Lower lobe of right lung (tissue), 2 donors: Measurements from ENCODE around the gene POLR2E. TPM values are rescaled to one million over a fixed set of nuclear protein-coding genes. Genes with fewer than 3 reads are reported as not detected.
A peak's percentile ranks its signal among the peaks of the same experiment; 100 is the strongest.

Experiments
- ATAC-seq, 2 donors: fragments of 200-7000 bp; cut with Tn5 transposase; one replicate each; pipeline ENCODE4 v1.9.1; 2020 to 2022; ENCODE audit warnings: mild to moderate bottlenecking in 2 of 2, moderate library complexity in 2 of 2
- DNase-seq: peaks from one replicate; pipeline ENCODE4 v3.0.0-alpha.2; 2020
- H3K27ac ChIP-seq: fragments of 200-600 bp; one replicate; pipeline ENCODE4 v1.8.0; 2022
- H3K27me3 ChIP-seq: fragments of 200-600 bp; one replicate; pipeline ENCODE4 v1.8.0; 2022; ENCODE audit warnings: low read depth
- H3K36me3 ChIP-seq: fragments of 200-600 bp; one replicate; pipeline ENCODE4 v1.8.0; 2022; ENCODE audit warnings: mild to moderate bottlenecking
- H3K4me1 ChIP-seq: fragments of 200-600 bp; one replicate; pipeline ENCODE4 v1.8.0; 2022
- H3K4me3 ChIP-seq: fragments of 200-600 bp; one replicate; pipeline ENCODE4 v1.8.0; 2022; ENCODE audit warnings: mild to moderate bottlenecking
- H3K9me3 ChIP-seq: fragments of 200-600 bp; one replicate; pipeline ENCODE4 v1.8.0; 2022
- intact Hi-C: fragments of 100-400 bp; cut with DNase I; formaldehyde crosslinking; loops from one replicate; pipeline ENCODE4 v1.11.0; 2022
- total RNA-seq: library from RNA; stranded (reverse); fragmentation: NEBNext Ultra II Directional; extraction: Animal tissue kit (Norgen Biotek cat#: 25700); gene quantifications from one replicate; pipeline ENCODE4 v1.2.1, GENCODE V29; 2021
- TF ChIP-seq, protein P1 (sequence below): fragments of 200-600 bp; IDR thresholded peaks from one replicate; pipeline ENCODE4 v1.8.0; 2022; ENCODE audit warnings: antibody characterized with exemption, mild to moderate bottlenecking
- donor health status: DM: no; HTN: yes; CAD: no; lungs with severe emphysema.

Gene POLR2E
- total RNA-seq, 1 donor from 2014 or later = 158 TPM

- intact Hi-C loops = no loop called here
- ATAC-seq (no peak), DNase-seq (no peak)
- Histone ChIP-seq H3K9me3 (no peaks in the 10 kb centered on the region), H3K36me3 (peaks cover 27% of the 10 kb centered on the region), H3K4me1 (peaks cover 40% of the 10 kb centered on the region), H3K4me3 (no peak overlapping the region), H3K27ac (no peak overlapping the region), H3K27me3 (no peaks in the 10 kb centered on the region)
- TF ChIP-seq, protein P1, sequence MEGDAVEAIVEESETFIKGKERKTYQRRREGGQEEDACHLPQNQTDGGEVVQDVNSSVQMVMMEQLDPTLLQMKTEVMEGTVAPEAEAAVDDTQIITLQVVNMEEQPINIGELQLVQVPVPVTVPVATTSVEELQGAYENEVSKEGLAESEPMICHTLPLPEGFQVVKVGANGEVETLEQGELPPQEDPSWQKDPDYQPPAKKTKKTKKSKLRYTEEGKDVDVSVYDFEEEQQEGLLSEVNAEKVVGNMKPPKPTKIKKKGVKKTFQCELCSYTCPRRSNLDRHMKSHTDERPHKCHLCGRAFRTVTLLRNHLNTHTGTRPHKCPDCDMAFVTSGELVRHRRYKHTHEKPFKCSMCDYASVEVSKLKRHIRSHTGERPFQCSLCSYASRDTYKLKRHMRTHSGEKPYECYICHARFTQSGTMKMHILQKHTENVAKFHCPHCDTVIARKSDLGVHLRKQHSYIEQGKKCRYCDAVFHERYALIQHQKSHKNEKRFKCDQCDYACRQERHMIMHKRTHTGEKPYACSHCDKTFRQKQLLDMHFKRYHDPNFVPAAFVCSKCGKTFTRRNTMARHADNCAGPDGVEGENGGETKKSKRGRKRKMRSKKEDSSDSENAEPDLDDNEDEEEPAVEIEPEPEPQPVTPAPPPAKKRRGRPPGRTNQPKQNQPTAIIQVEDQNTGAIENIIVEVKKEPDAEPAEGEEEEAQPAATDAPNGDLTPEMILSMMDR = no peak
These were observed 52.3 kb downstream of the POLR2E start for GRCh38 chr19:1042689-1043511.

DNA sequence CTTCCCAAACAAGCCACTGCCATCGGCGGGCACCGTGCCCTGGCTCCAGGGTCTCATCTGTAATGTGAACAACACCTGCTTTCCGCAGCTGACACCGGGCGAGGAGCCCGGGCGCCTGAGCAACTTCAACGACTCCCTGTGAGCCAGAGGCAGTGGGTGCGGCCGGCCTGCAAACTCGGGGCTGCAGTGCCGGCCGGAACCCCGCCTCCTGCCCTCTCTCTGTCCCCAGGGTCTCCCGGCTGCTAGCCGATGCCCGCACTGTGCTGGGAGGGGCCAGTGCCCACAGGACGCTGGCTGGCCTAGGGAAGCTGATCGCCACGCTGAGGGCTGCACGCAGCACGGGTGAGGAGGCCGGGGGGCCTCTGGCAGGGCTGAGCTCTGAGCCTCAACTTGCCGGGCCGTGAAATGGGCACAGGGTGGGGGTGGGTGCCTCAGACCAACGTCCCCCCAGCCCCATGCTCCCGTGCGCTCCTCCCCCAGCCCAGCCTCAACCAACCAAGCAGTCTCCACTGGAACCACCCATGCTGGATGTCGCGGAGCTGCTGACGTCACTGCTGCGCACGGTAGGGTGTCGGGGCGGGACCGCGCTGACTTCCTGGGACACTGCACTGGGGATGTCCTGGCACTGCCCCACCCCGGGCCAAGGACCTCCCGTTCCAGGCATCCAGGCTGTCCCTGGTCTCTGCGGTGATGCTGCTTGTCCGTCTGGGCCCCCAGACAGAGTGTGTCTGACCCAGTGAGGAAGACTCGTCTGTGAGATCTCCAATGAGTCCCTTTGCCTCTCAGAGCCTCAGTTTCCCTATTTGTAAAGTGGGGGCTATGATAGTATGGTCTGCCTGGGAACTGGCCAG, 53.1 kb downstream of the POLR2E start:
- peaks cover 31% of the 10 kb centered on the region for H3K36me3 ChIP-seq
- no peaks in the 10 kb centered on the region for H3K27me3 ChIP-seq
- no peak overlapping the region for H3K4me3 ChIP-seq
- intact Hi-C loops = no loop called here
- ATAC-seq (no peak), DNase-seq (no peak)
- no peaks in the 10 kb centered on the region for H3K9me3 ChIP-seq
- TF ChIP-seq, protein P1 = no peak
- no peak overlapping the region for H3K27ac ChIP-seq
- H3K4me1 ChIP-seq = peaks cover 40% of the 10 kb centered on the region

GRCh38 chr19:1041272-1041834, 53.8 kb downstream of the POLR2E start:
- H3K36me3 ChIP-seq = peaks cover 33% of the 10 kb centered on the region
- peaks cover 40% of the 10 kb centered on the region for H3K4me1 ChIP-seq
- intact Hi-C loops = no loop called here
- TF ChIP-seq, protein P1 = no peak
- no peak for DNase-seq
- ATAC-seq = no peak
- H3K27me3 ChIP-seq = no peaks in the 10 kb centered on the region
- no peaks in the 10 kb centered on the region for H3K9me3 ChIP-seq
- no peak overlapping the region for H3K27ac ChIP-seq
- H3K4me3 ChIP-seq = peak overlapping the region; percentile 74

- intact Hi-C loops = no loop called here
- Histone ChIP-seq H3K4me3 (peak overlapping the region; percentile 74), H3K36me3 (peaks cover 40% of the 10 kb centered on the region), H3K27ac (peak overlapping the region; percentile 79), H3K9me3 (no peaks in the 10 kb centered on the region), H3K27me3 (no peaks in the 10 kb centered on the region), H3K4me1 (peaks cover 40% of the 10 kb centered on the region)
- ATAC-seq = peak; percentile 78 to 85
- TF ChIP-seq, protein P1 = no peak
- peak; percentile 93 for DNase-seq
These were observed 54.5 kb downstream of the POLR2E start for GRCh38 chr19:1040476-1041271.
